Measurements from ENCODE around the gene TF.

Gene TF

GRCh38 chr3:133824961-133825485 is 78.8 kb downstream of the TF start:
- no peak overlapping the region for H3K4me3 ChIP-seq (ENCODE audit: insufficient read length, low read depth)
- H3K4me1 ChIP-seq (ENCODE audit: insufficient read depth, insufficient read length) = peaks cover 8% of the 10 kb centered on the region
- H3K9me3 ChIP-seq (ENCODE audit: insufficient read depth, low read length) = no peaks in the 10 kb centered on the region
- no peak for DNase-seq (ENCODE audit: low read depth, low spot score)
- H3K36me3 ChIP-seq (ENCODE audit: insufficient read depth, insufficient read length, low read length) = peaks cover 60% of the 10 kb centered on the region
- no peak overlapping the region for H3K9ac ChIP-seq (ENCODE audit: insufficient read length, low read depth)
- TF ChIP-seq ZNF274 (IDR thresholded peaks at IDR 0.05; ENCODE audit: low read depth, low read length) (no peak), YY1 (IDR thresholded peaks at IDR 0.05; ENCODE audit: insufficient read depth, insufficient read length) (no peak), SUZ12 (IDR thresholded peaks at IDR 0.05; ENCODE audit: extremely low read depth, insufficient read depth, insufficient read length) (no peak)
- no peaks in the 10 kb centered on the region for H3K27me3 ChIP-seq (ENCODE audit: insufficient read depth, insufficient read length)

GRCh38 chr3:133825969-133826727 is 80.0 kb downstream of the TF start:
- no peak for DNase-seq (ENCODE audit: low read depth, low spot score)
- H3K36me3 ChIP-seq (ENCODE audit: insufficient read depth, insufficient read length, low read length) = peaks cover 52% of the 10 kb centered on the region
- no peaks in the 10 kb centered on the region for H3K9me3 ChIP-seq (ENCODE audit: insufficient read depth, low read length)
- peaks cover 6% of the 10 kb centered on the region for H3K4me1 ChIP-seq (ENCODE audit: insufficient read depth, insufficient read length)
- no peak for TF ChIP-seq YY1 (IDR thresholded peaks at IDR 0.05; ENCODE audit: insufficient read depth, insufficient read length)
- TF ChIP-seq SUZ12 (IDR thresholded peaks at IDR 0.05; ENCODE audit: extremely low read depth, insufficient read depth, insufficient read length) = no peak
- TF ChIP-seq ZNF274 (IDR thresholded peaks at IDR 0.05; ENCODE audit: low read depth, low read length) = no peak
- no peak overlapping the region for H3K4me3 ChIP-seq (ENCODE audit: insufficient read length, low read depth)
- no peak overlapping the region for H3K9ac ChIP-seq (ENCODE audit: insufficient read length, low read depth)
- no peaks in the 10 kb centered on the region for H3K27me3 ChIP-seq (ENCODE audit: insufficient read depth, insufficient read length)

- H3K9ac ChIP-seq (ENCODE audit: insufficient read length, low read depth) = no peak overlapping the region
- H3K36me3 ChIP-seq (ENCODE audit: insufficient read depth, insufficient read length, low read length) = peaks cover 50% of the 10 kb centered on the region
- TF ChIP-seq SUZ12 (IDR thresholded peaks at IDR 0.05; ENCODE audit: extremely low read depth, insufficient read depth, insufficient read length) (no peak), YY1 (IDR thresholded peaks at IDR 0.05; ENCODE audit: insufficient read depth, insufficient read length) (no peak), ZNF274 (IDR thresholded peaks at IDR 0.05; ENCODE audit: low read depth, low read length) (no peak)
- peaks cover 3% of the 10 kb centered on the region for H3K4me1 ChIP-seq (ENCODE audit: insufficient read depth, insufficient read length)
- H3K27me3 ChIP-seq (ENCODE audit: insufficient read depth, insufficient read length) = no peaks in the 10 kb centered on the region
- DNase-seq (ENCODE audit: low read depth, low spot score) = no peak
- H3K4me3 ChIP-seq (ENCODE audit: insufficient read length, low read depth) = no peak overlapping the region
- H3K9me3 ChIP-seq (ENCODE audit: insufficient read depth, low read length) = no peaks in the 10 kb centered on the region
Measured at GRCh38 chr3:133827136-133827535, 80.9 kb downstream of the TF start.

- H3K36me3 ChIP-seq (ENCODE audit: insufficient read depth, insufficient read length, low read length) = peaks cover 47% of the 10 kb centered on the region
- no peak overlapping the region for H3K9ac ChIP-seq (ENCODE audit: insufficient read length, low read depth)
- H3K9me3 ChIP-seq (ENCODE audit: insufficient read depth, low read length) = no peaks in the 10 kb centered on the region
- no peaks in the 10 kb centered on the region for H3K4me1 ChIP-seq (ENCODE audit: insufficient read depth, insufficient read length)
- DNase-seq (ENCODE audit: low read depth, low spot score) = no peak
- TF ChIP-seq SUZ12 (IDR thresholded peaks at IDR 0.05; ENCODE audit: extremely low read depth, insufficient read depth, insufficient read length) (no peak), YY1 (IDR thresholded peaks at IDR 0.05; ENCODE audit: insufficient read depth, insufficient read length) (no peak), ZNF274 (IDR thresholded peaks at IDR 0.05; ENCODE audit: low read depth, low read length) (no peak)
- H3K4me3 ChIP-seq (ENCODE audit: insufficient read length, low read depth) = no peak overlapping the region
- H3K27me3 ChIP-seq (ENCODE audit: insufficient read depth, insufficient read length) = no peaks in the 10 kb centered on the region
Measured at GRCh38 chr3:133827684-133828083, 81.5 kb downstream of the TF start.

- Histone ChIP-seq H3K4me3 (ENCODE audit: insufficient read length, low read depth) (no peak overlapping the region), H3K27me3 (ENCODE audit: insufficient read depth, insufficient read length) (no peaks in the 10 kb centered on the region), H3K9me3 (ENCODE audit: insufficient read depth, low read length) (no peaks in the 10 kb centered on the region), H3K4me1 (ENCODE audit: insufficient read depth, insufficient read length) (no peaks in the 10 kb centered on the region), H3K9ac (ENCODE audit: insufficient read length, low read depth) (no peak overlapping the region), H3K36me3 (ENCODE audit: insufficient read depth, insufficient read length, low read length) (peaks cover 42% of the 10 kb centered on the region)
- DNase-seq (ENCODE audit: low read depth, low spot score) = no peak
- TF ChIP-seq SUZ12 (IDR thresholded peaks at IDR 0.05; ENCODE audit: extremely low read depth, insufficient read depth, insufficient read length) (no peak), ZNF274 (IDR thresholded peaks at IDR 0.05; ENCODE audit: low read depth, low read length) (no peak)
Measured at GRCh38 chr3:133828576-133829309, 82.5 kb downstream of the TF start.

GRCh38 chr3:133829310-133829707 is 83.1 kb downstream of the TF start:
- Histone ChIP-seq H3K4me1 (ENCODE audit: insufficient read depth, insufficient read length) (no peaks in the 10 kb centered on the region), H3K4me3 (ENCODE audit: insufficient read length, low read depth) (no peak overlapping the region), H3K9ac (ENCODE audit: insufficient read length, low read depth) (no peak overlapping the region), H3K27me3 (ENCODE audit: insufficient read depth, insufficient read length) (no peaks in the 10 kb centered on the region), H3K9me3 (ENCODE audit: insufficient read depth, low read length) (no peaks in the 10 kb centered on the region), H3K36me3 (ENCODE audit: insufficient read depth, insufficient read length, low read length) (peaks cover 42% of the 10 kb centered on the region)
- no peak for DNase-seq (ENCODE audit: low read depth, low spot score)
- TF ChIP-seq SUZ12 (IDR thresholded peaks at IDR 0.05; ENCODE audit: extremely low read depth, insufficient read depth, insufficient read length) = no peak
- TF ChIP-seq YY1 (IDR thresholded peaks at IDR 0.05; ENCODE audit: insufficient read depth, insufficient read length) = no peak
- TF ChIP-seq ZNF274 (IDR thresholded peaks at IDR 0.05; ENCODE audit: low read depth, low read length) = no peak

- Histone ChIP-seq H3K27me3 (ENCODE audit: insufficient read depth, insufficient read length) (no peaks in the 10 kb centered on the region), H3K36me3 (ENCODE audit: insufficient read depth, insufficient read length, low read length) (peaks cover 41% of the 10 kb centered on the region), H3K4me3 (ENCODE audit: insufficient read length, low read depth) (no peak overlapping the region), H3K9me3 (ENCODE audit: insufficient read depth, low read length) (no peaks in the 10 kb centered on the region), H3K9ac (ENCODE audit: insufficient read length, low read depth) (no peak overlapping the region), H3K4me1 (ENCODE audit: insufficient read depth, insufficient read length) (no peaks in the 10 kb centered on the region)
- TF ChIP-seq YY1 (IDR thresholded peaks at IDR 0.05; ENCODE audit: insufficient read depth, insufficient read length) (no peak), ZNF274 (IDR thresholded peaks at IDR 0.05; ENCODE audit: low read depth, low read length) (no peak), SUZ12 (IDR thresholded peaks at IDR 0.05; ENCODE audit: extremely low read depth, insufficient read depth, insufficient read length) (no peak)
- no peak for DNase-seq (ENCODE audit: low read depth, low spot score)
Measured at GRCh38 chr3:133830071-133830470, 83.9 kb downstream of the TF start.
